HepG2 (cell line): ENCODE data around the gene PCDHGA5. TPM values are rescaled to one million over a fixed set of nuclear protein-coding genes. Genes with fewer than 3 reads are reported as not detected.
A peak's percentile ranks its signal among the peaks of the same experiment; 100 is the strongest.
"Not testable (repeated sequence)": the region's sequence is repeated elsewhere in the genome, so short reads cannot be mapped to it uniquely, and the experiment has no call there.

ENCODE experiments used
- ATAC-seq: fragments of 200-7000 bp; cut with Tn5 transposase; 3 replicates; pipeline ENCODE4 v1.9.1; 2020; ENCODE audit warnings: mild to moderate bottlenecking, moderate library complexity
- BruUV-seq: library from RNA; stranded (reverse); fragments of 400-500 nt; replicated peaks from 2 replicates; lab custom pipeline; 2021; lab: Mats Ljungman, UMichigan
- CTCF ChIA-PET: fragments of 300-600 bp; formaldehyde crosslinking; extraction: SDS; loops from one replicate; lab custom pipeline; 2021; ENCODE audit warnings: low total read pairs, inconsistent platforms, low intra/inter-chr PET ratio; lab: Yijun Ruan, JAX
- POLR2A ChIA-PET: fragments of 350-600 bp; sonication (Branson Sonifier 250); formaldehyde crosslinking; loops from one replicate; lab custom pipeline; 2020; ENCODE audit warnings: antibody characterized with exemption, inconsistent platforms; lab: Yijun Ruan, JAX
- DNase-seq: peaks from one replicate; pipeline ENCODE4 v3.0.0-alpha.2; 2015; ENCODE audit warnings: low spot score
- FAIRE-seq: peaks from 3 replicates; lab custom pipeline; 2011; peaks lifted over from hg19 to GRCh38; lab: Jason Lieb, UNC
- H2AFZ ChIP-seq: one replicate; pipeline ENCODE4 v1.6.1; 2011; ENCODE audit warnings: low read length, inconsistent platforms
- H3K27ac ChIP-seq: fragments of 300-600 bp; 3 replicates; pipeline ENCODE4 v1.8.0; 2011; ENCODE audit warnings: mixed run types, mild to moderate bottlenecking, mixed read lengths, low read length, inconsistent platforms; ENCODE audit not compliant: insufficient read depth; ENCODE audit errors: extremely low read length
- H3K27me3 ChIP-seq, 2 experiments: fragments of 200-600 bp in 1 of 2; 2 replicates in 1 of 2; 3 replicates in 1 of 2; pipeline versions ENCODE4 v1.6.0 to v1.8.0; 2011; ENCODE audit warnings: low read length in 2 of 2, mild to moderate bottlenecking in 2 of 2, moderate library complexity in 2 of 2, inconsistent platforms in 1 of 2; ENCODE audit not compliant: insufficient read depth in 2 of 2, control insufficient read depth in 1 of 2
- H3K36me3 ChIP-seq, 2 experiments: fragments of 200-600 bp in 1 of 2; replicated peaks in 1 of 2; 2 replicates in 1 of 2; 3 replicates in 1 of 2; pipeline versions ENCODE4 v1.5.1 to v1.8.0; 2011; ENCODE audit warnings: low read length in 2 of 2, inconsistent platforms in 1 of 2; ENCODE audit not compliant: insufficient read depth in 2 of 2, control insufficient read depth in 1 of 2
- H3K4me1 ChIP-seq: 2 replicates; pipeline ENCODE4 v1.5.1; 2012; ENCODE audit warnings: low read length, inconsistent platforms; ENCODE audit not compliant: insufficient read depth
- H3K4me2 ChIP-seq: 2 replicates; pipeline ENCODE4 v1.6.0; 2011; ENCODE audit warnings: low read depth, low read length, inconsistent platforms
- H3K4me3 ChIP-seq, 3 experiments: fragments of 200-600 bp in 1 of 3; sonication (generic), shearing (Covaris generic) in 1 of 3; replicated peaks in 1 of 3; 2 replicates each; pipeline ENCODE4 v1.5.1; 2011 to 2016; ENCODE audit warnings: low read length in 3 of 3, inconsistent platforms in 2 of 3, low read depth in 2 of 3, mild to moderate bottlenecking in 2 of 3, control low read depth in 1 of 3, mixed read lengths in 1 of 3; ENCODE audit not compliant: insufficient read depth in 1 of 3
- H3K79me2 ChIP-seq: one replicate; pipeline ENCODE4 v1.6.1; 2011; ENCODE audit warnings: low read length, inconsistent platforms; ENCODE audit not compliant: insufficient read depth
- H3K9ac ChIP-seq: 2 replicates; pipeline ENCODE4 v1.6.0; 2011; ENCODE audit warnings: mild to moderate bottlenecking, low read depth, low read length, inconsistent platforms; ENCODE audit not compliant: insufficient read depth
- H3K9me3 ChIP-seq: 2 replicates; pipeline ENCODE4 v1.5.1; 2012; ENCODE audit warnings: mild to moderate bottlenecking, low read length
- H4K20me1 ChIP-seq: 2 replicates; pipeline ENCODE4 v1.6.0; 2011; ENCODE audit warnings: inconsistent platforms, mild to moderate bottlenecking, low read length, moderate library complexity; ENCODE audit not compliant: insufficient read depth
- CSRNP2 ChIP-seq: sonication (generic); formaldehyde crosslinking; conservative IDR thresholded peaks from 2 replicates; pipeline ENCODE4 v1.8.0; 2022; ENCODE audit warnings: low read depth, missing genetic modification reagents
- HOXA3 ChIP-seq: sonication (generic); formaldehyde crosslinking; IDR thresholded peaks from 2 replicates; pipeline ENCODE4 v1.5.0; 2020; ENCODE audit warnings: missing genetic modification reagents
- MAFK ChIP-seq, 2 experiments: IDR thresholded peaks in 1 of 2; conservative IDR thresholded peaks in 1 of 2; 2 replicates each; pipeline ENCODE4 v1.6.1; 2011; ENCODE audit warnings: improper control_type of control experiment in 2 of 2, low read length in 2 of 2
- RNF2 ChIP-seq: fragments of 450-650 bp; conservative IDR thresholded peaks from 2 replicates; pipeline ENCODE4 v1.6.1; 2016; ENCODE audit warnings: low read depth
- YEATS2 ChIP-seq: sonication (generic); formaldehyde crosslinking; IDR thresholded peaks from 2 replicates; pipeline ENCODE4 v1.4.0; 2020; ENCODE audit warnings: missing genetic modification reagents, borderline replicate concordance
- ZFP1 ChIP-seq: IDR thresholded peaks from 2 replicates; pipeline ENCODE4 v1.6.1; 2016
- ZNF484 ChIP-seq: sonication (generic); formaldehyde crosslinking; IDR thresholded peaks from 2 replicates; pipeline ENCODE4 v1.5.1; 2020; ENCODE audit warnings: mild to moderate bottlenecking, low read depth, missing genetic modification reagents, borderline replicate concordance
- WGBS: methylation state at CpG from one replicate; pipeline ENCODE4 v1.1.6; 2017; ENCODE audit warnings: low lambda C conversion rate; 5-methylcytosine and 5-hydroxymethylcytosine counted together
- in situ Hi-C: cut with HindIII; loops from 2 replicates; pipeline ENCODE4 v1.10.0; 2017; ENCODE audit warnings: low pct_unique_long_range_greater_than_20kb; ENCODE audit not compliant: extremely low pct_ligation_motif_present
- intact Hi-C: fragments of 100-400 bp; cut with micrococcal nuclease; formaldehyde crosslinking; loops from one replicate; pipeline ENCODE4 v1.10.0; 2022; ENCODE audit not compliant: unreplicated experiment
- polyA plus RNA-seq, 8 experiments: library from polyadenylated mRNA; depleted of rRNA in 3 of 8; stranded (reverse) in 7 of 8; unstranded in 1 of 8; fragments of >200 nt; fragmentation: Illumina TruSeq in 4 of 8; extraction: Trizol in 4 of 8; gene quantifications; 2 replicates each; pipeline versions ENCODE4 v1.2.1 to v1.2.3, GENCODE V29; 2011 to 2016; ENCODE audit warnings: low read depth in 4 of 8, missing spikeins in 1 of 8, mixed read lengths in 1 of 8; ENCODE audit not compliant: insufficient read depth in 1 of 8
- total RNA-seq, 5 experiments: library from RNA; depleted of rRNA; stranded (reverse); fragments of >200 nt; fragmentation: Illumina TruSeq; extraction: Trizol; gene quantifications; 2 replicates each; pipeline ENCODE4 v1.2.3, GENCODE V29; 2016; ENCODE audit warnings: low read depth in 1 of 5
- TF ChIP-seq, protein P1 (sequence below): sonication (generic); formaldehyde crosslinking; IDR thresholded peaks from 2 replicates; pipeline ENCODE4 v1.5.1; 2020; ENCODE audit warnings: missing genetic modification reagents, mild to moderate bottlenecking, borderline replicate concordance

Gene PCDHGA5
- total and polyA plus RNA-seq, 2 of the 13 experiments (the other 11 are each of a cell fraction or from before 2014, with no cell fraction given), result 0.27 to 0.32 TPM

DNA sequence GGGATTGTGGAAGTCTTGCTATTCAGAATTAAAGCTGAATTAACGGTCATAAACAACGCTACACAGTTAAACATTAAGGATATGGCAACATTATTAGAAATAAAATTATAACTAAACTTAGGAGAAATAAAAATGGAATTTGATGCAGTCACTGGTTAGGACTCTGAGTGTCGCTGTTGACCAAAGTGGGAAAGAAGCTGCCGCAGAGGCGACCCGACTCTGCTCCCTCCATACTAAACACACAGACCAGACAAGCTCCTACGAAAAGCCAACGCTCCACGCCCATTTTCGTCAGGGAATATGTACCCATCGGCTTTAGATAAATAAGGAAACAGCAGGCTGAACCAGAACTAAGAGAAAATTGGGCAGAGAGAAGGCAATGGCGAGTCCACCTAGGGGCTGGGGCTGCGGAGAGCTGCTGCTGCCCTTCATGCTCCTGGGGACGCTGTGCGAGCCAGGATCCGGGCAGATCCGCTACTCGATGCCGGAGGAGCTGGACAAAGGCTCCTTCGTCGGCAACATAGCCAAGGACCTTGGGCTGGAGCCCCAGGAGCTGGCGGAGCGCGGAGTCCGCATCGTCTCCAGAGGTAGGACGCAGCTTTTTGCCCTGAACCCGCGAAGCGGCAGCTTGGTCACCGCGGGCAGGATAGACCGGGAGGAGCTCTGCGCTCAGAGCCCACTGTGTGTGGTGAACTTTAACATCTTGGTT lies at the start of gene PCDHGA5 (continued):
- TF ChIP-seq YEATS2 (no peak), ZFP1 (CRISPR knock-in tag) (no peak), ZNF484 (CRISPR knock-in tag) (no peak), CSRNP2 (CRISPR knock-in tag) (no peak), RNF2 (no peak), HOXA3 (no peak)
- TF ChIP-seq, protein P1, sequence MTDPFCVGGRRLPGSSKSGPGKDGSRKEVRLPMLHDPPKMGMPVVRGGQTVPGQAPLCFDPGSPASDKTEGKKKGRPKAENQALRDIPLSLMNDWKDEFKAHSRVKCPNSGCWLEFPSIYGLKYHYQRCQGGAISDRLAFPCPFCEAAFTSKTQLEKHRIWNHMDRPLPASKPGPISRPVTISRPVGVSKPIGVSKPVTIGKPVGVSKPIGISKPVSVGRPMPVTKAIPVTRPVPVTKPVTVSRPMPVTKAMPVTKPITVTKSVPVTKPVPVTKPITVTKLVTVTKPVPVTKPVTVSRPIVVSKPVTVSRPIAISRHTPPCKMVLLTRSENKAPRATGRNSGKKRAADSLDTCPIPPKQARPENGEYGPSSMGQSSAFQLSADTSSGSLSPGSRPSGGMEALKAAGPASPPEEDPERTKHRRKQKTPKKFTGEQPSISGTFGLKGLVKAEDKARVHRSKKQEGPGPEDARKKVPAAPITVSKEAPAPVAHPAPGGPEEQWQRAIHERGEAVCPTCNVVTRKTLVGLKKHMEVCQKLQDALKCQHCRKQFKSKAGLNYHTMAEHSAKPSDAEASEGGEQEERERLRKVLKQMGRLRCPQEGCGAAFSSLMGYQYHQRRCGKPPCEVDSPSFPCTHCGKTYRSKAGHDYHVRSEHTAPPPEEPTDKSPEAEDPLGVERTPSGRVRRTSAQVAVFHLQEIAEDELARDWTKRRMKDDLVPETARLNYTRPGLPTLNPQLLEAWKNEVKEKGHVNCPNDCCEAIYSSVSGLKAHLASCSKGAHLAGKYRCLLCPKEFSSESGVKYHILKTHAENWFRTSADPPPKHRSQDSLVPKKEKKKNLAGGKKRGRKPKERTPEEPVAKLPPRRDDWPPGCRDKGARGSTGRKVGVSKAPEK (CRISPR knock-in tag), result no peak

GRCh38 chr5:141316963-141317362 lies 47.0 kb upstream of the PCDHGA5 start:
- peaks cover 53% of the 10 kb centered on the region for H3K9me3 ChIP-seq
- BruUV-seq, CTCF ChIA-PET, H3K4me2 ChIP-seq, H3K27ac ChIP-seq, ATAC-seq, H3K27me3 ChIP-seq, intact Hi-C loops, POLR2A ChIA-PET, H3K4me3 ChIP-seq, H2AFZ ChIP-seq, H4K20me1 ChIP-seq, FAIRE-seq, DNase-seq, in situ Hi-C loops, H3K9ac ChIP-seq: not testable (repeated sequence)
- peak in 1 of 2 experiments; percentile 54; a peak in 3 of 4 replicates for TF ChIP-seq MAFK (conservative IDR thresholded peaks at IDR 0.05 in 1 of 2, IDR thresholded peaks at IDR 0.05 in 1 of 2; ENCODE audit: low read length in 2 of 2)
- peaks cover 4 to 14% of the 10 kb centered on the region in 2 experiments for H3K36me3 ChIP-seq
- 88% methylated on average over 4 of the region's 4 CpGs for WGBS
- peaks cover 26% of the 10 kb centered on the region for H3K4me1 ChIP-seq
- peaks cover 23% of the 10 kb centered on the region for H3K79me2 ChIP-seq
